B cell (primary cell): Measurements from ENCODE around the gene BORCS8. TPM values are rescaled to one million over a fixed set of nuclear protein-coding genes. Genes with fewer than 3 reads are reported as not detected.
A peak's percentile ranks its signal among the peaks of the same experiment; 100 is the strongest.

Experiments
- ATAC-seq: fragments of 200-7000 bp; cut with Tn5 transposase; one replicate; pipeline ENCODE4 v1.10.0; 2021; ENCODE audit warnings: low read depth, mild to moderate bottlenecking, moderate number of reproducible peaks, moderate library complexity
- CTCF ChIA-PET: fragments of 350-600 bp; sonication (Branson Sonifier 250); formaldehyde crosslinking; loops from one replicate; lab custom pipeline; 2021; ENCODE audit warnings: antibody characterized with exemption, inconsistent platforms; lab: Charles Lee
- POLR2A ChIA-PET: fragments of 350-600 bp; sonication (Branson Sonifier 250); formaldehyde crosslinking; loops from one replicate; lab custom pipeline; 2021; ENCODE audit warnings: antibody characterized with exemption; lab: Charles Lee
- DNase-seq: peaks from one replicate; pipeline ENCODE4 v3.0.0; 2013
- H2AFZ ChIP-seq: 2 replicates; pipeline ENCODE4 v1.6.1; 2012; ENCODE audit warnings: mild to moderate bottlenecking, low read depth, low read length; ENCODE audit not compliant: insufficient read depth, poor library complexity, severe bottlenecking
- H3K27ac ChIP-seq, 2 donors: 1 replicate in 1 of 2; 2 replicates in 1 of 2; pipeline ENCODE4 v1.5.1; 2012 to 2013; ENCODE audit warnings: low read length in 2 of 2, mild to moderate bottlenecking in 2 of 2, moderate library complexity in 1 of 2
- H3K27me3 ChIP-seq, 4 experiments: fragments of 200-600 bp in 1 of 4; sonication (generic) in 1 of 4; replicated peaks in 1 of 4; 1 replicate in 2 of 4; 2 replicates in 2 of 4; pipeline versions ENCODE4 v1.6.1 to v1.7.0; 2013 to 2016; ENCODE audit warnings: low read length in 3 of 4, mild to moderate bottlenecking in 2 of 4, mixed read lengths in 1 of 4, moderate library complexity in 1 of 4; ENCODE audit not compliant: insufficient read depth in 4 of 4, control insufficient read depth in 3 of 4; ENCODE audit errors: control extremely low read depth in 1 of 4
- H3K36me3 ChIP-seq, 2 experiments: replicated peaks in 1 of 2; 1 replicate in 1 of 2; 2 replicates in 1 of 2; pipeline versions ENCODE4 v1.6.1 to v1.7.1; 2013; ENCODE audit warnings: low read length in 1 of 2; ENCODE audit not compliant: insufficient read depth in 2 of 2, control insufficient read depth in 1 of 2; ENCODE audit errors: control extremely low read depth in 1 of 2, extremely low read depth in 1 of 2
- H3K4me1 ChIP-seq, 2 donors: fragments of 200-600 bp in 1 of 2; sonication (generic) in 1 of 2; 1 replicate in 1 of 2; 2 replicates in 1 of 2; pipeline versions ENCODE4 v1.5.1 to v1.6.1; 2013 to 2017; ENCODE audit warnings: low read length in 2 of 2; ENCODE audit not compliant: control insufficient read depth in 2 of 2, insufficient read depth in 2 of 2
- H3K4me2 ChIP-seq: replicated peaks from 2 replicates; pipeline ENCODE3; 2012; ENCODE audit warnings: mild to moderate bottlenecking, low read depth, low read length; ENCODE audit not compliant: poor library complexity, severe bottlenecking
- H3K4me3 ChIP-seq, 5 experiments: fragments of 200-600 bp in 1 of 5; sonication (generic) in 1 of 5; 1 replicate in 3 of 5; 2 replicates in 2 of 5; pipeline versions ENCODE4 v1.5.1 to v1.7.0; 2011 to 2016; ENCODE audit warnings: low read length in 4 of 5, mild to moderate bottlenecking in 4 of 5, low read depth in 2 of 5, control low read depth in 1 of 5, moderate library complexity in 1 of 5; ENCODE audit not compliant: insufficient read depth in 1 of 5; ENCODE audit errors: control extremely low read depth in 1 of 5, extremely low read depth in 1 of 5
- H3K79me2 ChIP-seq: fragments of 200-600 bp; sonication (generic); one replicate; pipeline ENCODE4 v1.6.0; 2016; ENCODE audit warnings: low read length; ENCODE audit not compliant: control insufficient read depth, insufficient read depth
- H3K9ac ChIP-seq: fragments of 200-600 bp; sonication (generic); 2 replicates; pipeline ENCODE4 v1.6.1; 2017; ENCODE audit warnings: mild to moderate bottlenecking, low read length, moderate library complexity
- H3K9me3 ChIP-seq, 3 donors: one replicate each; pipeline versions ENCODE4 v1.6.1 to v1.7.1; 2013; ENCODE audit warnings: low read length in 2 of 3; ENCODE audit not compliant: control insufficient read depth in 2 of 3, insufficient read depth in 1 of 3; ENCODE audit errors: control extremely low read depth in 1 of 3
- H4K20me1 ChIP-seq: 2 replicates; pipeline ENCODE4 v1.6.0; 2012; ENCODE audit warnings: mild to moderate bottlenecking, low read length; ENCODE audit not compliant: insufficient read depth, control insufficient read depth, poor library complexity, severe bottlenecking
- H3K27ac Mint-ChIP-seq: one replicate; pipeline ENCODE4 v1.8.0; 2021; ENCODE audit warnings: mixed read lengths
- H3K27me3 Mint-ChIP-seq: one replicate; pipeline ENCODE4 v1.8.0; 2021; ENCODE audit warnings: mixed read lengths
- H3K4me1 Mint-ChIP-seq: one replicate; pipeline ENCODE4 v1.8.0; 2021; ENCODE audit warnings: mixed read lengths
- H3K4me3 Mint-ChIP-seq: one replicate; pipeline ENCODE4 v1.8.0; 2021; ENCODE audit warnings: mixed read lengths
- H3K9me3 Mint-ChIP-seq: one replicate; pipeline ENCODE4 v1.8.0; 2022; ENCODE audit warnings: mixed read lengths; ENCODE audit not compliant: insufficient read depth
- EZH2 ChIP-seq: IDR thresholded peaks from 2 replicates; pipeline ENCODE4 v1.6.1; 2012; ENCODE audit warnings: borderline replicate concordance, low read depth, mild to moderate bottlenecking, moderate library complexity, low read length; ENCODE audit not compliant: insufficient read depth, poor library complexity, severe bottlenecking
- WGBS: methylation state at CpG from one replicate; pipeline ENCODE4 v1.1.5; 2013; ENCODE audit warnings: missing lambda C conversion rate; ENCODE audit not compliant: insufficient coverage; 5-methylcytosine and 5-hydroxymethylcytosine counted together
- intact Hi-C: fragments of 100-400 bp; cut with micrococcal nuclease; formaldehyde crosslinking; loops from one replicate; pipeline ENCODE4 v1.10.0; 2022
- polyA plus RNA-seq: library from polyadenylated mRNA; depleted of rRNA; stranded (reverse); fragments of >200 nt; gene quantifications from 2 replicates; pipeline ENCODE4 v1.2.3, GENCODE V29; 2012
- total RNA-seq, 2 donors: library from RNA; stranded (reverse); fragments of 120-200 nt in 1 of 2; gene quantifications; 1 replicate in 1 of 2; 2 replicates in 1 of 2; pipeline versions ENCODE4 v1.2.3 to v1.2.4, GENCODE V29; 2013 to 2022
- TF ChIP-seq, protein P1 (sequence below): fragments of 200-600 bp; IDR thresholded peaks from one replicate; pipeline ENCODE4 v1.8.0; 2022; ENCODE audit warnings: antibody characterized with exemption, mild to moderate bottlenecking

The BORCS8 gene
- total and polyA plus RNA-seq, 2 donors (not counting 1 experiment from before 2014, with no cell fraction given) = 37.6 to 63.1 TPM

- no peaks in the 10 kb centered on the region for H3K27me3 ChIP-seq
- intact Hi-C loops = no loop called here
- H3K79me2 ChIP-seq = no peaks in the 10 kb centered on the region
- DNase-seq = no peak
- POLR2A ChIA-PET = interaction anchor here (0.7 to 1.3 kb wide), 2 partner anchors 12 to 581 kb away, joined by 4 read pairs; partner anchors contain the start of gene MEF2B
- no peaks in the 10 kb centered on the region for H3K27me3 Mint-ChIP-seq
- H3K27ac Mint-ChIP-seq = peak overlapping the region; percentile 21
- no peak overlapping the region for H2AFZ ChIP-seq
- H3K4me1 ChIP-seq = peaks cover 36 to 61% of the 10 kb centered on the region in 2 donors
- no peak for ATAC-seq
- H3K4me2 ChIP-seq = no peak overlapping the region
- no peak overlapping the region for H3K27ac ChIP-seq
- H3K9ac ChIP-seq = no peak overlapping the region
- peaks cover 3% of the 10 kb centered on the region for H3K9me3 Mint-ChIP-seq
- TF ChIP-seq, protein P1, sequence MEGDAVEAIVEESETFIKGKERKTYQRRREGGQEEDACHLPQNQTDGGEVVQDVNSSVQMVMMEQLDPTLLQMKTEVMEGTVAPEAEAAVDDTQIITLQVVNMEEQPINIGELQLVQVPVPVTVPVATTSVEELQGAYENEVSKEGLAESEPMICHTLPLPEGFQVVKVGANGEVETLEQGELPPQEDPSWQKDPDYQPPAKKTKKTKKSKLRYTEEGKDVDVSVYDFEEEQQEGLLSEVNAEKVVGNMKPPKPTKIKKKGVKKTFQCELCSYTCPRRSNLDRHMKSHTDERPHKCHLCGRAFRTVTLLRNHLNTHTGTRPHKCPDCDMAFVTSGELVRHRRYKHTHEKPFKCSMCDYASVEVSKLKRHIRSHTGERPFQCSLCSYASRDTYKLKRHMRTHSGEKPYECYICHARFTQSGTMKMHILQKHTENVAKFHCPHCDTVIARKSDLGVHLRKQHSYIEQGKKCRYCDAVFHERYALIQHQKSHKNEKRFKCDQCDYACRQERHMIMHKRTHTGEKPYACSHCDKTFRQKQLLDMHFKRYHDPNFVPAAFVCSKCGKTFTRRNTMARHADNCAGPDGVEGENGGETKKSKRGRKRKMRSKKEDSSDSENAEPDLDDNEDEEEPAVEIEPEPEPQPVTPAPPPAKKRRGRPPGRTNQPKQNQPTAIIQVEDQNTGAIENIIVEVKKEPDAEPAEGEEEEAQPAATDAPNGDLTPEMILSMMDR = no peak
- no peak for TF ChIP-seq EZH2
- no peak overlapping the region for H3K4me3 ChIP-seq
- peaks cover 56% of the 10 kb centered on the region for H3K4me1 Mint-ChIP-seq
- peaks cover 0 to 6% (median 6%) of the 10 kb centered on the region in 3 donors for H3K9me3 ChIP-seq
- no peaks in the 10 kb centered on the region for H3K36me3 ChIP-seq
- H3K4me3 Mint-ChIP-seq = peak overlapping the region; percentile 30
- no peaks in the 10 kb centered on the region for H4K20me1 ChIP-seq
- 36% methylated on average over 3 of the region's 6 CpGs for WGBS
- CTCF ChIA-PET = interaction anchor here (0.5 to 5.1 kb wide), 6 partner anchors 11 to 587 kb away, joined by 3 to 63 read pairs (median 4); partner anchors contain the start of gene MEF2B
Measured at GRCh38 chr19:19157808-19158207, 34.1 kb downstream of the BORCS8 start.

DNA sequence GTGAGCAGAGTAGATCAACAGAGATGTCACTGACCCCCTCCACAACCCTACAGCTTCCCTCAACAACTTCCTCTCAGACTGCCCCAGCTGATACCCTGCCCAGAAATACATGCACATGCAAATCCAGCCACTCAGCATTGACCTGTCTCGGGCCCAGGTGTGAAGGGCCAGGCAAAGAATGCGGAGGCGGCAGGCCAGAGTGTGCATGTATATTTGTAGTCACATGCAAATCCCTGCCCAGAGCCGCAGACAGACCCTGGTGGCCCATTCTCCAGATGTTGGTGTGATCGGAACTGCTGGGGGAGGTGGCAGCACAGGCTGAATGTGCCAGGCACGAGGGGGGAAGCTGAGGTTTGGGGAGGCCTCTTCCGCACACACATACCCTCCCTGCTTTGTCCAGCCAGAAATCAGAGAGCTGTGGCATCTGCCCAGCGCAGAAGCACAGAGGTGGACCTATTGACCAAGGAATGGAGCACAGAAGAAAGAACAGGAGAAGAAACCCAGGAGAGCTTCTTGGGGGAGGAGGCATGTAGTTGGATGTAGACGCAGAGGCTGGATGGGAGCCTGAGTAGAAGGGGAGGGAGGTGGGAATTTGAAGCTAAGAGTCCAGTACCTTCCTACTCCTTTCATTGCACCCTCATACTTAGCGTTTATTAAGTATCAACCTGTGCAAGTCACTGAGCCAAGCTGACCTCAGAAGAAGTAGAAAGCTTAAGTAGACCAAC lies 36.3 kb downstream of the BORCS8 start:
- ChIA-PET CTCF (interaction anchor here (1.2 to 5.1 kb wide), 4 partner anchors 8 to 19 kb away, joined by 4 to 63 read pairs (median 16); partner anchors contain the start of gene MEF2B), POLR2A (interaction anchor here (0.6 to 1.1 kb wide), 4 partner anchors 14 to 166 kb away, joined by 3 to 4 read pairs (median 3); no protein-coding TSS in a partner anchor)
- Mint-ChIP-seq H3K9me3 (peaks cover 3% of the 10 kb centered on the region), H3K4me3 (peak overlapping the region; percentile 51), H3K4me1 (peaks cover 61% of the 10 kb centered on the region), H3K27ac (peak overlapping the region; percentile 35), H3K27me3 (no peaks in the 10 kb centered on the region)
- ATAC-seq = peak; percentile 23
- Histone ChIP-seq H3K4me1 (peaks cover 36 to 63% of the 10 kb centered on the region in 2 donors), H3K27me3 (no peaks in the 10 kb centered on the region), H2AFZ (no peak overlapping the region), H3K27ac (no peak overlapping the region), H3K79me2 (no peaks in the 10 kb centered on the region), H3K9me3 (peaks cover 0 to 6% (median 6%) of the 10 kb centered on the region in 3 donors), H3K9ac (peak overlapping the region; percentile 3), H4K20me1 (no peaks in the 10 kb centered on the region), H3K36me3 (no peaks in the 10 kb centered on the region), H3K4me3 (peak overlapping the region in 1 of 5 experiments; percentile 10), H3K4me2 (peak overlapping the region; percentile 52)
- WGBS = 24% methylated on average over 4 of the region's 10 CpGs
- DNase-seq = peak; percentile 45
- TF ChIP-seq EZH2 = no peak
- intact Hi-C loops = no loop called here
